ENCODE data around the gene LXN. TPM values are rescaled to one million over a fixed set of nuclear protein-coding genes. Genes with fewer than 3 reads are reported as not detected.
A peak's percentile ranks its signal among the peaks of the same experiment; 100 is the strongest.

Gene LXN
- total RNA-seq, 1 experiment from 2014 or later, result 3.4 TPM

GRCh38 chr3:158631981-158632380 lies 40.5 kb downstream of the LXN start:
- BruUV-seq (replicated peaks), result no TSS peak
- no peaks in the 10 kb centered on the region for H3K4me1 Mint-ChIP-seq (ENCODE audit: insufficient read depth, unreplicated experiment)
- H3K27me3 Mint-ChIP-seq (ENCODE audit: insufficient read depth, unreplicated experiment), result no peaks in the 10 kb centered on the region
- H3K27ac Mint-ChIP-seq (ENCODE audit: low read depth, unreplicated experiment), result no peak overlapping the region
- CTCF ChIA-PET, result interaction anchor here (1.6 kb wide), 1 partner anchor 13 kb away, joined by 3 read pairs; no protein-coding TSS in a partner anchor
- no peak overlapping the region for H3K4me3 Mint-ChIP-seq (ENCODE audit: unreplicated experiment)
- no peaks in the 10 kb centered on the region for H3K9me3 Mint-ChIP-seq (ENCODE audit: unreplicated experiment)
- POLR2A ChIA-PET, result no interaction called here
- H3K36me3 Mint-ChIP-seq (ENCODE audit: insufficient read depth, unreplicated experiment), result no peaks in the 10 kb centered on the region
- intact Hi-C loops (cut with micrococcal nuclease), result no loop called here
- DNase-seq (ENCODE audit: unreplicated experiment), result no peak
- TF ChIP-seq CTCF (IDR thresholded peaks at IDR 0.05; ENCODE audit: unreplicated experiment), result no peak

GRCh38 chr3:158625881-158626280 lies 46.6 kb downstream of the LXN start:
- no peak overlapping the region for H3K4me3 Mint-ChIP-seq (ENCODE audit: unreplicated experiment)
- H3K27ac Mint-ChIP-seq (ENCODE audit: low read depth, unreplicated experiment), result no peak overlapping the region
- no peaks in the 10 kb centered on the region for H3K4me1 Mint-ChIP-seq (ENCODE audit: insufficient read depth, unreplicated experiment)
- no peaks in the 10 kb centered on the region for H3K27me3 Mint-ChIP-seq (ENCODE audit: insufficient read depth, unreplicated experiment)
- no TSS peak for BruUV-seq (replicated peaks)
- peaks cover 7% of the 10 kb centered on the region for H3K9me3 Mint-ChIP-seq (ENCODE audit: unreplicated experiment)
- no peak for TF ChIP-seq CTCF (IDR thresholded peaks at IDR 0.05; ENCODE audit: unreplicated experiment)
- H3K36me3 Mint-ChIP-seq (ENCODE audit: insufficient read depth, unreplicated experiment), result peaks cover 4% of the 10 kb centered on the region
- POLR2A ChIA-PET, result no interaction called here
- CTCF ChIA-PET, result no interaction called here
- intact Hi-C loops (cut with micrococcal nuclease), result no loop called here
- no peak for DNase-seq (ENCODE audit: unreplicated experiment)

GRCh38 chr3:158617982-158618875 lies 54.2 kb downstream of the LXN start:
- no peaks in the 10 kb centered on the region for H3K36me3 Mint-ChIP-seq (ENCODE audit: insufficient read depth, unreplicated experiment)
- POLR2A ChIA-PET, result interaction anchor here (0.6 to 1.1 kb wide), 2 partner anchors 11 to 65 kb away, joined by 3 read pairs; no protein-coding TSS in a partner anchor

More at GRCh38 chr3:158617982-158618875, 54.2 kb downstream of the LXN start:
- Mint-ChIP-seq H3K9me3 (ENCODE audit: unreplicated experiment) (no peaks in the 10 kb centered on the region), H3K27ac (ENCODE audit: low read depth, unreplicated experiment) (no peak overlapping the region), H3K27me3 (ENCODE audit: insufficient read depth, unreplicated experiment) (no peaks in the 10 kb centered on the region), H3K4me3 (ENCODE audit: unreplicated experiment) (no peak overlapping the region), H3K4me1 (ENCODE audit: insufficient read depth, unreplicated experiment) (no peaks in the 10 kb centered on the region)
- no peak for TF ChIP-seq CTCF (IDR thresholded peaks at IDR 0.05; ENCODE audit: unreplicated experiment)
- DNase-seq (ENCODE audit: unreplicated experiment), result peak; percentile 11
- intact Hi-C loops (cut with micrococcal nuclease), result no loop called here
- CTCF ChIA-PET, result interaction anchor here (0.6 to 1.0 kb wide), 2 partner anchors 25 to 36 kb away, joined by 6 read pairs; no protein-coding TSS in a partner anchor
- BruUV-seq (replicated peaks), result no TSS peak

Other genes with a start within 250 kb of the LXN start
- gene MLF1, start 101.5 kb downstream of the LXN start, total RNA-seq (2022), result 5.0 and 6.8 TPM in 2 replicates
- gene GFM1, start 28.1 kb downstream of the LXN start, total RNA-seq (2022), result 53.9 and 54.1 TPM in 2 replicates
- not detected in 2 replicates for gene RARRES1, start 59.8 kb upstream of the LXN start, total RNA-seq (2022)
- gene MFSD1, start 129.4 kb upstream of the LXN start, total RNA-seq (2022), result 28.9 and 34.7 TPM in 2 replicates

All from MCF 10A (cell line).